ENCODE results near the gene TPPP3.

The TPPP3 gene

GRCh38 chr16:67429053-67429798 is 35.9 kb upstream of the TPPP3 start (continued):
- TF ChIP-seq TSHZ2 (CRISPR knock-in tag; IDR thresholded peaks at IDR 0.05): no peak

- peak; percentile 79 for ATAC-seq
- TF ChIP-seq ZFP3 (CRISPR knock-in tag; IDR thresholded peaks at IDR 0.05) (no peak), POU6F1 (CRISPR knock-in tag; IDR thresholded peaks at IDR 0.05; ENCODE audit: borderline replicate concordance, low read depth) (no peak), CSRNP3 (CRISPR knock-in tag; IDR thresholded peaks at IDR 0.05) (no peak), GLIS3 (CRISPR knock-in tag; IDR thresholded peaks at IDR 0.05) (no peak), SNAI2 (CRISPR knock-in tag; IDR thresholded peaks at IDR 0.05) (no peak), ESRRG (CRISPR knock-in tag; IDR thresholded peaks at IDR 0.05) (no peak), PATZ1 (CRISPR knock-in tag; IDR thresholded peaks at IDR 0.05; ENCODE audit: borderline replicate concordance) (no peak), OSR1 (CRISPR knock-in tag; IDR thresholded peaks at IDR 0.05) (no peak), CSDC2 (CRISPR knock-in tag; IDR thresholded peaks at IDR 0.05) (no peak), TCF4 (CRISPR knock-in tag; IDR thresholded peaks at IDR 0.05; ENCODE audit: borderline replicate concordance) (no peak), RARB (CRISPR knock-in tag; IDR thresholded peaks at IDR 0.05) (no peak), BACH2 (CRISPR knock-in tag; IDR thresholded peaks at IDR 0.05; ENCODE audit: borderline replicate concordance) (no peak), TOX (CRISPR knock-in tag; IDR thresholded peaks at IDR 0.05; ENCODE audit: borderline replicate concordance) (no peak)
Observed at GRCh38 chr16:67428146-67428731, 34.9 kb upstream of the TPPP3 start.

- ATAC-seq: no peak
- TF ChIP-seq CSRNP3 (CRISPR knock-in tag; IDR thresholded peaks at IDR 0.05): no peak
- no peak for TF ChIP-seq PPARA (CRISPR knock-in tag; IDR thresholded peaks at IDR 0.05; ENCODE audit: borderline replicate concordance)
- no peak for TF ChIP-seq TSHZ2 (CRISPR knock-in tag; IDR thresholded peaks at IDR 0.05)
- no peak for TF ChIP-seq TOX (CRISPR knock-in tag; IDR thresholded peaks at IDR 0.05; ENCODE audit: borderline replicate concordance)
- TF ChIP-seq ZNF8 (CRISPR knock-in tag; IDR thresholded peaks at IDR 0.05): no peak
- no peak for TF ChIP-seq ZNF565 (CRISPR knock-in tag; conservative IDR thresholded peaks at IDR 0.05; ENCODE audit: low read depth)
- TF ChIP-seq BACH2 (CRISPR knock-in tag; IDR thresholded peaks at IDR 0.05; ENCODE audit: borderline replicate concordance): no peak
- TF ChIP-seq SNAI2 (CRISPR knock-in tag; IDR thresholded peaks at IDR 0.05): no peak
- no peak for TF ChIP-seq POU6F1 (CRISPR knock-in tag; IDR thresholded peaks at IDR 0.05; ENCODE audit: borderline replicate concordance, low read depth)
- no peak for TF ChIP-seq RARB (CRISPR knock-in tag; IDR thresholded peaks at IDR 0.05)
- no peak for TF ChIP-seq ISL1 (CRISPR knock-in tag; IDR thresholded peaks at IDR 0.05)
- no peak for TF ChIP-seq ZC3H10 (CRISPR knock-in tag; IDR thresholded peaks at IDR 0.05)
- TF ChIP-seq ZFP30 (CRISPR knock-in tag; IDR thresholded peaks at IDR 0.05): no peak
- no peak for TF ChIP-seq ZFP3 (CRISPR knock-in tag; IDR thresholded peaks at IDR 0.05)
- no peak for TF ChIP-seq CREB5 (CRISPR knock-in tag; IDR thresholded peaks at IDR 0.05; ENCODE audit: low read depth)
Observed at GRCh38 chr16:67426950-67427349, 33.7 kb upstream of the TPPP3 start.

Data from SK-N-SH treated with all-trans-retinoic acid at 6 μM for 48 hours (cell line).